GM20431 (cell line): ENCODE results near the gene CAPN9.

ENCODE experiments used
- in situ Hi-C: fragments of 300-500 bp; cut with MseI, MboI; formaldehyde crosslinking; loops from one replicate; pipeline ENCODE4 v1.15.0; 2020; ENCODE audit warnings: low sequenced_read_pairs; ENCODE audit not compliant: unreplicated experiment

The CAPN9 gene

GRCh38 chr1:230744382-230744781, 2.8 kb upstream of the CAPN9 start:
- in situ Hi-C loops, result no loop called here

- in situ Hi-C loops, result no loop called here
Observed at GRCh38 chr1:230745071-230745470, 2.1 kb upstream of the CAPN9 start.

- in situ Hi-C loops, result no loop called here
Observed at GRCh38 chr1:230746617-230747016, 571 bp upstream of the CAPN9 start.

- in situ Hi-C loops, result no loop called here
Observed at GRCh38 chr1:230747890-230748800, 957 bp downstream of the CAPN9 start.

- in situ Hi-C loops, result no loop called here
Observed at GRCh38 chr1:230749150-230749549, 2.0 kb downstream of the CAPN9 start.

- in situ Hi-C loops, result no loop called here
Observed at GRCh38 chr1:230749635-230750034, 2.4 kb downstream of the CAPN9 start.

- in situ Hi-C loops, result no loop called here
Observed at GRCh38 chr1:230750576-230750975, 3.4 kb downstream of the CAPN9 start.

- in situ Hi-C loops, result no loop called here
Observed at GRCh38 chr1:230750986-230751625, 3.9 kb downstream of the CAPN9 start.

GRCh38 chr1:230752407-230752806, 5.2 kb downstream of the CAPN9 start:
- in situ Hi-C loops, result no loop called here

- in situ Hi-C loops, result no loop called here
Observed at GRCh38 chr1:230753191-230753585, 6.0 kb downstream of the CAPN9 start.

- in situ Hi-C loops, result no loop called here
Observed at GRCh38 chr1:230753586-230754251, 6.5 kb downstream of the CAPN9 start.

GRCh38 chr1:230754796-230755195, 7.6 kb downstream of the CAPN9 start:
- in situ Hi-C loops, result no loop called here

GRCh38 chr1:230757856-230758708, 10.9 kb downstream of the CAPN9 start:
- in situ Hi-C loops, result no loop called here

GRCh38 chr1:230758709-230759368, 11.7 kb downstream of the CAPN9 start:
- in situ Hi-C loops, result no loop called here

- in situ Hi-C loops, result no loop called here
Observed at GRCh38 chr1:230759369-230760065, 12.3 kb downstream of the CAPN9 start.

GRCh38 chr1:230760360-230760827, 13.2 kb downstream of the CAPN9 start:
- in situ Hi-C loops, result no loop called here

GRCh38 chr1:230761443-230762167, 14.4 kb downstream of the CAPN9 start:
- in situ Hi-C loops, result no loop called here

- in situ Hi-C loops, result no loop called here
Observed at GRCh38 chr1:230763927-230764591, 16.9 kb downstream of the CAPN9 start.
